NCI-H2196 (cell line): ENCODE results near the gene ALG2.

ENCODE experiments used
- DNase-seq: peaks from one replicate; lab custom pipeline; 2025; ENCODE audit not compliant: unreplicated experiment; lab: John Stamatoyannopoulos, UW

The ALG2 gene, protein sequence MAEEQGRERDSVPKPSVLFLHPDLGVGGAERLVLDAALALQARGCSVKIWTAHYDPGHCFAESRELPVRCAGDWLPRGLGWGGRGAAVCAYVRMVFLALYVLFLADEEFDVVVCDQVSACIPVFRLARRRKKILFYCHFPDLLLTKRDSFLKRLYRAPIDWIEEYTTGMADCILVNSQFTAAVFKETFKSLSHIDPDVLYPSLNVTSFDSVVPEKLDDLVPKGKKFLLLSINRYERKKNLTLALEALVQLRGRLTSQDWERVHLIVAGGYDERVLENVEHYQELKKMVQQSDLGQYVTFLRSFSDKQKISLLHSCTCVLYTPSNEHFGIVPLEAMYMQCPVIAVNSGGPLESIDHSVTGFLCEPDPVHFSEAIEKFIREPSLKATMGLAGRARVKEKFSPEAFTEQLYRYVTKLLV

DNA sequence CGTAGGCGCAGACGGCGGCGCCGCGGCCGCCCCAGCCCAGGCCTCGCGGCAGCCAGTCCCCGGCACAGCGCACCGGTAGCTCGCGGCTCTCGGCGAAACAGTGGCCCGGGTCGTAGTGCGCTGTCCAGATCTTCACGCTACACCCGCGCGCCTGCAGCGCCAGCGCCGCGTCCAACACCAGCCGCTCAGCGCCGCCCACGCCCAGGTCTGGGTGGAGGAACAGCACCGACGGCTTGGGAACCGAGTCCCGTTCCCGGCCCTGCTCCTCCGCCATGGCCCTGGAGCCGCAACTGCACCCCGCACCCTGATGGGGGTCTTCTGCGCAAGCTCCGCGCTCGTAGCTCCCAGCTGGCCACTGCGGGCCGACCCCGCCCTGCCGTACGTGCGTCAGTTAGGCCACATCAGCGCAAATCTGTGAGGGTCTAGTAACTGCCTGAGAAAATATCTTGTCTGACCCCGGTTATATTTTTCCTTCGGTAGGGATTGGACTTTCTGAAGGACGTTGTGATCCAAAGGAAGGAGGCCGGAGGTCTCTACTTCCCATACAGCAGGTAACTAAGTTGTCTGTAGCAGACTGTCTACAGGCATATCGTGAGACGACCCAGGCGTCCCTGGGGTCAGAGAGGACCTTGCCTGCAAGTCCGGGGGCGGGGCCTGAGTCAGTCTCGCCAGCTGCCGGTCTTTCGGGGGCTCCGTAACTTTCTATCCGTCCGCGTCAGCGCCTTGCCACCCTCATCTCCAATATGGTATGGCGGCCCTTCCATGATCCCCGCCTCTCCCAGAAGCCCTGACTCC is at the start of gene ALG2, which contains the start of gene SEC61B:
TSS of gene ALG2 (minus strand) at position 322 of the 795 bp plus-strand sequence. CDS start at position 274, 48 bp downstream.
TSS of gene SEC61B (plus strand) at position 662 of the 795 bp plus-strand sequence. CDS start at position 744, 82 bp downstream.
- DNase-seq = peak; percentile 87

- no peak for DNase-seq
Observed at GRCh38 chr9:99270491-99270890, 48.7 kb upstream of the ALG2 start.

GRCh38 chr9:99269416-99269815 is 47.7 kb upstream of the ALG2 start:
- DNase-seq = no peak

- peak; percentile 42 for DNase-seq
Observed at GRCh38 chr9:99266255-99267023, 44.7 kb upstream of the ALG2 start.

DNA sequence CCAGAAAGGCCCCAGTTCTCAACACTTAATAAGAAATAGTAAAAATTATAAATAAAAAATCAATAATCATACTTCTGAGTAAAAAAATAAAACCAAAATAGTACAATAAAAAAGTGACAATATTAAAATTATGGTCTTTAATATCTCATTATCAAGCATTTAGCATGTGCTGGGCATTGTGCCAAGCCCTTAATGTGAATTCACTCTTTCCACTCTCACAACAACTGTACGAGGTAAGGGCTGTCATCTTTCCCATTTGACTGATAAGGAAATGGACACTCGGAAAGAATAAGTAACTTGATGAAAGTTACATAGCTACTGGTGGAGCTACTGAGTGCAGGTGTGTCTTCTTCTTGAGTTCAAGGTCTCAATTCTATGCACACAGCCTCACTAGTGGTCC is 43.9 kb upstream of the ALG2 start:
- no peak for DNase-seq

- DNase-seq = no peak
Observed at GRCh38 chr9:99264070-99264680, 42.4 kb upstream of the ALG2 start.

DNA sequence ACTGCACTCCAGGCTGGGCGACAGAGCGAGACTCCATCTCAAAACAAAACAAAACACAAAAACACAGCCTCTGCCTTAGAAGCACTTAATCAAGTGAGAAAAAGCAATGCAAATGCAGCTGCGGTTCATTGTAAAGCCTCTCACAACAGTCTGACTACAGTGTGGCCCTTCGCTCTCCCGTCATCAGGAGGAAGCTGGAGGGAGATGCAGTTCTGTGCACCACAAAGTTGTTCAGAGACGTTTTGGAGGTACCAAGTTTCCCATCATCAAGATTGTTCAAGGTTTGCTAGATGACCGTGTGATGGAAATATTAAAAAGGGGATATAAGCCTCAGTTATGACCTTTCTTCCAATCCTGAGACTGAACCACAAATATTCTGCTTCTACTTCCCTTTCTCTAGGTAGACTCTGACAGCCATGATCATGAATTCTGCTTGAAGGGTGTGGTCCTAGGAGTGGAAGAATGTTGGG is 41.2 kb upstream of the ALG2 start:
- no peak for DNase-seq

DNA sequence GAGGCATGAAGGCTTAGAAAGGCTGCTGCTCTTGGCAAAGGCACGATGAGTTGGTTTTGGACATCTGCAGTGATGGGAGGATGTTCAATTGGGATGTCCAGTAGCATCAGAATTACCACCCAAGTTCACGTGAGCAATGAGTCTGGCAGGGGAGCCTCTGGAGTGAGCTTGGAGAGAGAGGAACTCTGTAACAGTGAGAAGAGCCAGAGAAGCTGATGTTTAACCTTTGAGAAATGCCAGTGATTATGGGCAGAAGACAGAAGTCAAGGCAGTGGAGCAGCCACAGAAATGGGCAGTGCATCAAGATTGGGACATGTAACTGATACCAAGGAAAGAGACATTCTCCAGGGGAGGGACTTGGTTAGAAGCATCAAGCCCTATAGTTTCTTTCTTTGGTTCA is 40.2 kb upstream of the ALG2 start:
- DNase-seq = no peak

- peak; percentile 70 for DNase-seq
Observed at GRCh38 chr9:99259231-99259918, 37.6 kb upstream of the ALG2 start.

DNA sequence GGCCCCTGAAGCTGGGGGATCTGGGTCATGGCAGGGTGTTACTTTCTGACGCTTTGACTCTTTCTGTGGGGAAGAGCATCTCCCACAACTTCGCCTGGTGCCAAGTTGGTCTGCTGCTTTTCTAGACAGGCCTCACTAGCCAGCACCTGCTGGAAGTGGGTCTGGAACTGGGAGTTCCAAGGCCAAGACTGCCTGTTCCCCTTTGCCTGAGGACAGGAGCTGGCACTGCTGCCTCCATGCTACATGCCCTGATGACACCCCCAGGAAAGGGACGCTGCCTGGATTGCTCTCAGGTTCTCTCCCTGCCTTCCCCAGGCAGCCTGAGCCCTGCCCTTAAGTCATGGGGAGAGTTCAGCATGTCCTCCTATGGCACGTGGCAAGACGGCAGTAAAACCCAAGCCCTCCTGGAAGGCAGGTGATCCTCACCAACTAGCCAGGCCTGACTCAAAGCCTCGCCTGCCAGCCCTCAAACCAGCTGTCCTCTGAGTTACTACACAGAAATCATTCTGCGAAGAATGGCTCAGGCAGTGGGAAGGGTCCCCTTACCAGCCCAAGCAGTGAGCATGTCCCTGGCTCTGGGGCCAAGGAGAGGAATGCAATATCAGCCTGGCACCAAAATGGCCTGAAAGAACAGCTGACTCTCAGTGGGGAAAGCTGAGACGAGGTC is 36.1 kb upstream of the ALG2 start:
- DNase-seq = no peak

GRCh38 chr9:99255651-99256050 is 33.9 kb upstream of the ALG2 start:
- no peak for DNase-seq

DNA sequence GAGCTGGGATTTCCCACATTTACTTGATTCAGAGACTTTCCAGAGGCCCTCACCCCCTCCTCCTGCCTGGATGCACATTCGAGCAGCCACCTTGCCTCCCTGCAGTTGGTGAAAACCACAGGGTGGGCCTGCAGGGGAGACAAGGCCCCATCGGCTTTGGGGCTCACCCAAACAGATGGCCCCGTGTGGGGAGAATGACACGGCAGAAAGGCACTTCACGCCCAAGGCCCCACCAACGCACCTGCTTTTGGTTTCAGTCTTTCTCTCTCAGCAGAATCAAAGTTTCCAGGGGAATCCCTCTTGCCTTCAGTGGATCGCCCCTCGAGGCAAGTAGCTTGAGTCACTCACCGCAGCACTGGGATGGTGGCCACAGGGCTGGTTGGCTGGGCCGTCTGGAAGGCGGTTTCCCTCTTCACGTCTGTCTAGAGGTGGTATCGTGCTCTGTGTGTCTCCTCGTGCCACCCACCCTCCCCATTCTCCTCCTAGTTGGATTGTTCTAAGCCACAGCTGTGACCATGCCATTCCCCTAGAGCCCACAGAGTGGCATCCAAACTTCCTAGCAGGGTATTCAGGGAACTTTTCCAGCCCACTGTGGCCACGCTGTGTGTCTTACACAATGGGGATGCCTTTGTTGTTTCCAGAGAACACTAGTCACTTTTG is 32.2 kb upstream of the ALG2 start:
- DNase-seq = no peak

- DNase-seq = no peak
Observed at GRCh38 chr9:99253134-99253533, 31.4 kb upstream of the ALG2 start.

DNA sequence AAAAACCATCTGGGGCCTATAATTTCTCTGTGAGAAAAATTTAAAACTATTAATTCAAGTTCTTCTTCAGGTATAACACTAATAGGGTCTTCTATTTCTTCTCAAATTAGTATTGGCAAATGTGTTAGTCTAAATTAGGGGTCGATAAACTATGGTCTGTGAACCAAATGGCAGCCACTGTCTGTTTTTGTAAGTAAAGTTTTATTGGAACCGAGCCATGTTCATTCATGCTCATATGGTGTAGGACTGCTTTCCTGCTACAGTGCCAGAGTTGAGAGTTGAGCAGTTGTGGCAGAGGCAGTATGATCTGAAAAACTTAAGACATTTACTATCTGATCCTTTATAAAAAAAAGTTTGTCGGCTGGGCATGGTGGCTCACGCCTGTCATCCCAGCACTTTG is 29.4 kb upstream of the ALG2 start:
- no peak for DNase-seq

GRCh38 chr9:99249619-99250018 is 27.9 kb upstream of the ALG2 start:
- no peak for DNase-seq

DNA sequence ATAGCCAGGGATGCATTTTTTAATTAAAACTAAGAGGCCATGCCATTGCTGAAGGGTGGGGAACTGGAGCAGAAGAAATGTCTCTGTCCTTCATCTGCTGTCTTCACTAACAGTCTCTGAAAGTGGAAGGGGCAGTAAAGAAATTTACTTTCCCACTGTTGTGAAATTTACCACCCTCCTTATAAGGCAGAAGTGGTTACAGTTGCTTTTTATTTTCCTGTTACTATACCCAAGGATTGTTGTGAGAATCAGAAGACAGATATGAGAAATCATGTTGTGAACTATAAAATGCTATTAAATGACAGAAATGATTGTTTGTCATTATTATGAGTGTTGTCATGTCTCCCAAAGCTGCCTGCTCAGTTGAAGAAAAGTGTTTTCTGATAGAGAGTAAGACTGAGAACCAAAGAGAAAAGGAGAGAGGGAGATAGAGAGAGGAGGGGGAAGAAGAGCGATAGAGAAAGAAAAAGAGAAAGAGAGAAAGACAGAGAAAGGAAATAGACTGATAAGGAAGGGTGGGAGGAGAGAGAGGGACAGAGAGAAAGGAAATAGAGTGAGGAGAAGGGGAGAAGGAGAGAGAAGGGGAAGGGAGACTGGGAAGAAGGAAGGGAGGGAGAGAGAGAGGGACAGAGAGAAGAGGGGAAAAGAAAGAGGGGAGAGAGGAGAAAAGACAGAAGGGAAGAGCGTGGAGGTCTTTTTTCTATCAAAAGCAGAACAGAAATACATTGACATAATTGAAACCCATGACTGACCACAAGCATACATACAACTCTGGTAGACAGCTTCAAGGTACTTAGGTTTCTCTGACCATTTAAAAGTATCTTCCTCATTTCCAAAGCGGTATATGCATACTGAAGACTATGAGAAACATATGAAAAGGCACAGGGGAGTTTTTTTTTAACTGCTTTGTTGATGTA is 22.9 kb upstream of the ALG2 start:
- no peak for DNase-seq

DNA sequence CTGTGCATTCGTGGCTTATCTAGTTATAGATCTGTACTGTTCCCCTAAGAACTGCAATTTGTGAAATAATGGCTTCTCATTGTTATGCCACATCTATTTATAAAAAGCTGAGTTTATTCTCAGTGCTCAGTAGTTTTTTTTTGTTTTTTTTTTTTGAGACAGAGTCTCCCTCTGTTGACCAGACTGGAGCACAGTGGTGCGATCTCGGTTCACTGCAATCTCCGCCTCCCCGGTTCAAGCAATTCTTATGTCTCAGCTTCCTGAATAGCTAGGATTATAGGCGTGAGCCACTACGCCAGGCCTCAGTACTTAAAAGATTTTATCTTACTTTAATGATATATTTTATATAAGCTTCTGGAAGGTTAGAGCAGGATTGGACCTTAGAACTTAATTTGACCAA is 19.4 kb upstream of the ALG2 start:
- no peak for DNase-seq
